T1000 (cell line): ENCODE data around the gene EPSTI1.

Source experiments
- DNase-seq: peaks from one replicate; lab custom pipeline; 2025; ENCODE audit warnings: mixed read lengths; lab: John Stamatoyannopoulos, UW

EPSTI1 gene

DNA sequence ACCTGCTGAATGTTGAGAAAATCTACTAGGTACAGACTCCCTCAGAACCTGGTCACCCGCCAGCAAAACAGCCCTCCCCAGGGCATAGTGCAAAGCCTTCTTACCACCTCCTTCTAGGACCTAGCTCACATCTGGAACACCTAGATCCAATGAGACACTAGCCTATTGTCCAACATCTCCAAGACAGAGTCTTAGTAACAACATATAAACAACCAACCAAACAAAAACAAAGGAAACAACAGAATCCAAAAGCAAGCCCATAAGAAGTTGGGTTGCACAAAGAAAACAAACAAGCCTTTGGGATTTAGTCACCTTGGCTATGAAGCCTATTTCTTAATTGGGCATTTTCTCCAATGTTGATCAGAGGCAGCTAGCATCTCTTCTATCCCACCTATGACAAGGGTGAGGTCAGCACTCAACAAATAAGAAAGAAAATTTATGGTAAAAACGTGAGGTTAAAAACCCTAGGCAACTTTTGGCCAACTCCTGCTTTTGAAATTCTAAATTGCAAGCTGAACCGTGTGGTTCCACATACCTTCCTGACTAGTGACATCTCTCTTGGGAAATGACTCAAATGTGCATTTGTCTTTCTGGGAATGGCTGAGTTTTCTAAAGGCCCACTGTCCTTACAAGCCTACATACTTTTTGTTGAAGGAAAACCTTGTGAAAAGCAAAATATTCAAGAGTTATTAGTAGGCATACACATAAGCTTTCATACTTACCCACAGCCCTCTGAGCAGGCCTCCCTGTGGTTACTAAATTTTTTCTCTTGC, 144.0 kb downstream of the EPSTI1 start:
- no peak for DNase-seq

DNA sequence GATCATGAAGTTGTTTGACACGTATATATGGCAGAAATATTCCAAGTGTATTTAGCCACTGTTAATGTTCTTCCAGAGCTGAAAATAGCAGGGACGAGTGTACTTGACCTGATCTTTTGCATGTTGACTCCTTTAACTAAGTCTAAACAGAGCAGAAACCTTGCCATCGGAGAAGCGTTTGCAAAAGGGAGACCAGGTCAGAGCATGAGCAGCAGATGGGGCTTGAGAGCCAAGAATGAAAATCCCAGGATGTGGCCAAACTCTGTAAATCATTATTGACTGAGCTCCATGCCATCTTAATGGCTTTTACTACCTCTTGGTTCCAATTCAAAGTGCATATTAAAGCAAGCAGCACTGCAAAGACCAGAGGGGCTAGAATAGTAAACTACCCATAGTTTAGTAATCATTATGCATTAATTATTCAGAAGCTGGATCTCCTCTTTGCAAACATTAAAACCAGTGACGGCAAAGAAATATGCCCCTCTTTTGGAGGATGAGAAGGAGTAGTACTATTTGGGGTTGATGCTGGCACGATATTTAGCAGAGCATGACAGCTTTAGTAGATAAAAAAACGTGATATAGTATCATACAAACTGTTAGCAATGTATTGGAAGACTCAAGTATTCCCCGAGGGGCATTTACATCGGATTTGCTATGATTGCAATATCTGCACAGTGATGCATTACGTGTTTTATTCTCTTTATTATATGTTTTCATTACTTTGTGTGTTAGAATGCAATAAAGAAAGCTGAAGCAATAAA, 154.9 kb downstream of the EPSTI1 start:
- no peak for DNase-seq
